B cell (primary cell): Measurements from ENCODE around the gene METTL8. TPM values are rescaled to one million over a fixed set of nuclear protein-coding genes. Genes with fewer than 3 reads are reported as not detected.

Experiments used
- ATAC-seq: fragments of 200-7000 bp; cut with Tn5 transposase; one replicate; pipeline ENCODE4 v1.10.0; 2021; ENCODE audit warnings: low read depth, mild to moderate bottlenecking, moderate number of reproducible peaks, moderate library complexity
- CTCF ChIA-PET: fragments of 350-600 bp; sonication (Branson Sonifier 250); formaldehyde crosslinking; loops from one replicate; lab custom pipeline; 2021; ENCODE audit warnings: antibody characterized with exemption, inconsistent platforms; lab: Charles Lee
- POLR2A ChIA-PET: fragments of 350-600 bp; sonication (Branson Sonifier 250); formaldehyde crosslinking; loops from one replicate; lab custom pipeline; 2021; ENCODE audit warnings: antibody characterized with exemption; lab: Charles Lee
- DNase-seq: peaks from one replicate; pipeline ENCODE4 v3.0.0; 2013
- H2AFZ ChIP-seq: 2 replicates; pipeline ENCODE4 v1.6.1; 2012; ENCODE audit warnings: mild to moderate bottlenecking, low read depth, low read length; ENCODE audit not compliant: insufficient read depth, poor library complexity, severe bottlenecking
- H3K27ac ChIP-seq, 2 donors: 1 replicate in 1 of 2; 2 replicates in 1 of 2; pipeline ENCODE4 v1.5.1; 2012 to 2013; ENCODE audit warnings: low read length in 2 of 2, mild to moderate bottlenecking in 2 of 2, moderate library complexity in 1 of 2
- H3K27me3 ChIP-seq, 4 experiments: fragments of 200-600 bp in 1 of 4; sonication (generic) in 1 of 4; replicated peaks in 1 of 4; 1 replicate in 2 of 4; 2 replicates in 2 of 4; pipeline versions ENCODE4 v1.6.1 to v1.7.0; 2013 to 2016; ENCODE audit warnings: low read length in 3 of 4, mild to moderate bottlenecking in 2 of 4, mixed read lengths in 1 of 4, moderate library complexity in 1 of 4; ENCODE audit not compliant: insufficient read depth in 4 of 4, control insufficient read depth in 3 of 4; ENCODE audit errors: control extremely low read depth in 1 of 4
- H3K36me3 ChIP-seq, 2 experiments: replicated peaks in 1 of 2; 1 replicate in 1 of 2; 2 replicates in 1 of 2; pipeline versions ENCODE4 v1.6.1 to v1.7.1; 2013; ENCODE audit warnings: low read length in 1 of 2; ENCODE audit not compliant: insufficient read depth in 2 of 2, control insufficient read depth in 1 of 2; ENCODE audit errors: control extremely low read depth in 1 of 2, extremely low read depth in 1 of 2
- H3K4me1 ChIP-seq, 2 donors: fragments of 200-600 bp in 1 of 2; sonication (generic) in 1 of 2; 1 replicate in 1 of 2; 2 replicates in 1 of 2; pipeline versions ENCODE4 v1.5.1 to v1.6.1; 2013 to 2017; ENCODE audit warnings: low read length in 2 of 2; ENCODE audit not compliant: control insufficient read depth in 2 of 2, insufficient read depth in 2 of 2
- H3K4me2 ChIP-seq: replicated peaks from 2 replicates; pipeline ENCODE3; 2012; ENCODE audit warnings: mild to moderate bottlenecking, low read depth, low read length; ENCODE audit not compliant: poor library complexity, severe bottlenecking
- H3K4me3 ChIP-seq, 5 experiments: fragments of 200-600 bp in 1 of 5; sonication (generic) in 1 of 5; 1 replicate in 3 of 5; 2 replicates in 2 of 5; pipeline versions ENCODE4 v1.5.1 to v1.7.0; 2011 to 2016; ENCODE audit warnings: low read length in 4 of 5, mild to moderate bottlenecking in 4 of 5, low read depth in 2 of 5, control low read depth in 1 of 5, moderate library complexity in 1 of 5; ENCODE audit not compliant: insufficient read depth in 1 of 5; ENCODE audit errors: control extremely low read depth in 1 of 5, extremely low read depth in 1 of 5
- H3K79me2 ChIP-seq: fragments of 200-600 bp; sonication (generic); one replicate; pipeline ENCODE4 v1.6.0; 2016; ENCODE audit warnings: low read length; ENCODE audit not compliant: control insufficient read depth, insufficient read depth
- H3K9ac ChIP-seq: fragments of 200-600 bp; sonication (generic); 2 replicates; pipeline ENCODE4 v1.6.1; 2017; ENCODE audit warnings: mild to moderate bottlenecking, low read length, moderate library complexity
- H3K9me3 ChIP-seq, 3 donors: one replicate each; pipeline versions ENCODE4 v1.6.1 to v1.7.1; 2013; ENCODE audit warnings: low read length in 2 of 3; ENCODE audit not compliant: control insufficient read depth in 2 of 3, insufficient read depth in 1 of 3; ENCODE audit errors: control extremely low read depth in 1 of 3
- H4K20me1 ChIP-seq: 2 replicates; pipeline ENCODE4 v1.6.0; 2012; ENCODE audit warnings: mild to moderate bottlenecking, low read length; ENCODE audit not compliant: insufficient read depth, control insufficient read depth, poor library complexity, severe bottlenecking
- H3K27ac Mint-ChIP-seq: one replicate; pipeline ENCODE4 v1.8.0; 2021; ENCODE audit warnings: mixed read lengths
- H3K27me3 Mint-ChIP-seq: one replicate; pipeline ENCODE4 v1.8.0; 2021; ENCODE audit warnings: mixed read lengths
- H3K4me1 Mint-ChIP-seq: one replicate; pipeline ENCODE4 v1.8.0; 2021; ENCODE audit warnings: mixed read lengths
- H3K4me3 Mint-ChIP-seq: one replicate; pipeline ENCODE4 v1.8.0; 2021; ENCODE audit warnings: mixed read lengths
- H3K9me3 Mint-ChIP-seq: one replicate; pipeline ENCODE4 v1.8.0; 2022; ENCODE audit warnings: mixed read lengths; ENCODE audit not compliant: insufficient read depth
- CTCF ChIP-seq: fragments of 200-600 bp; IDR thresholded peaks from one replicate; pipeline ENCODE4 v1.8.0; 2022; ENCODE audit warnings: antibody characterized with exemption, mild to moderate bottlenecking
- EZH2 ChIP-seq: IDR thresholded peaks from 2 replicates; pipeline ENCODE4 v1.6.1; 2012; ENCODE audit warnings: borderline replicate concordance, low read depth, mild to moderate bottlenecking, moderate library complexity, low read length; ENCODE audit not compliant: insufficient read depth, poor library complexity, severe bottlenecking
- WGBS: methylation state at CpG from one replicate; pipeline ENCODE4 v1.1.5; 2013; ENCODE audit warnings: missing lambda C conversion rate; ENCODE audit not compliant: insufficient coverage; 5-methylcytosine and 5-hydroxymethylcytosine counted together
- intact Hi-C: fragments of 100-400 bp; cut with micrococcal nuclease; formaldehyde crosslinking; loops from one replicate; pipeline ENCODE4 v1.10.0; 2022
- polyA plus RNA-seq: library from polyadenylated mRNA; depleted of rRNA; stranded (reverse); fragments of >200 nt; gene quantifications from 2 replicates; pipeline ENCODE4 v1.2.3, GENCODE V29; 2012
- total RNA-seq, 2 donors: library from RNA; stranded (reverse); fragments of 120-200 nt in 1 of 2; gene quantifications; 1 replicate in 1 of 2; 2 replicates in 1 of 2; pipeline versions ENCODE4 v1.2.3 to v1.2.4, GENCODE V29; 2013 to 2022

The METTL8 gene
- total and polyA plus RNA-seq, 2 donors (not counting 1 experiment from before 2014, with no cell fraction given) = 20.8 to 57.8 TPM

- Mint-ChIP-seq H3K27me3 (no peaks in the 10 kb centered on the region), H3K4me1 (peaks cover 39% of the 10 kb centered on the region), H3K27ac (no peak overlapping the region), H3K4me3 (no peak overlapping the region), H3K9me3 (no peaks in the 10 kb centered on the region)
- Histone ChIP-seq H2AFZ (no peak overlapping the region), H3K27me3 (no peaks in the 10 kb centered on the region), H3K9ac (no peak overlapping the region), H3K4me3 (no peak overlapping the region), H3K9me3 (peaks cover 0 to 3% (median 0%) of the 10 kb centered on the region in 3 donors), H3K4me2 (no peak overlapping the region), H3K27ac (no peak overlapping the region), H3K36me3 (no peaks in the 10 kb centered on the region), H3K4me1 (peaks cover 13 to 21% of the 10 kb centered on the region in 2 donors), H4K20me1 (no peaks in the 10 kb centered on the region), H3K79me2 (no peaks in the 10 kb centered on the region)
- ChIA-PET CTCF (interaction anchor here (0.7 to 1.2 kb wide), 5 partner anchors 9 to 96 kb away, joined by 3 to 5 read pairs (median 3); no protein-coding TSS in a partner anchor), POLR2A (interaction anchor here (1.2 kb wide), 1 partner anchor 10 kb away, joined by 5 read pairs; no protein-coding TSS in a partner anchor)
- intact Hi-C loops = no loop called here
- no CpG with 5 or more reads among the region's 3 CpGs for WGBS
- ATAC-seq = no peak
- TF ChIP-seq CTCF (no peak), EZH2 (no peak)
- DNase-seq = no peak
Measured at GRCh38 chr2:171345971-171346722, 87.6 kb downstream of the METTL8 start.

- Mint-ChIP-seq H3K27ac (peak overlapping the region; percentile 15), H3K4me3 (no peak overlapping the region), H3K9me3 (no peaks in the 10 kb centered on the region), H3K4me1 (peaks cover 40% of the 10 kb centered on the region), H3K27me3 (no peaks in the 10 kb centered on the region)
- Histone ChIP-seq H3K36me3 (no peaks in the 10 kb centered on the region), H3K4me2 (no peak overlapping the region), H3K79me2 (no peaks in the 10 kb centered on the region), H3K9me3 (peaks cover 0 to 3% (median 0%) of the 10 kb centered on the region in 3 donors), H3K27me3 (no peaks in the 10 kb centered on the region), H3K4me3 (no peak overlapping the region), H4K20me1 (no peaks in the 10 kb centered on the region), H3K27ac (no peak overlapping the region), H2AFZ (peak overlapping the region; percentile 16), H3K4me1 (peaks cover 13 to 21% of the 10 kb centered on the region in 2 donors), H3K9ac (no peak overlapping the region)
- TF ChIP-seq EZH2 = no peak
- no peak for TF ChIP-seq CTCF
- ChIA-PET CTCF (no interaction called here), POLR2A (no interaction called here)
- intact Hi-C loops = no loop called here
- no peak for DNase-seq
- 73% methylated on average over 2 of the region's 2 CpGs for whole genome bisulfite sequencing
- no peak for ATAC-seq
Measured at GRCh38 chr2:171344182-171344581, 89.6 kb downstream of the METTL8 start.
